ENCODE measurements around the gene EIF3M. TPM values are rescaled to one million over a fixed set of nuclear protein-coding genes. Genes with fewer than 3 reads are reported as not detected.
A peak's percentile ranks its signal among the peaks of the same experiment; 100 is the strongest.

Gene EIF3M
- total RNA-seq: 100 to 1,000 TPM; 226 to 489 (median 396) TPM

- H3K9me3 ChIP-seq: no peaks in the 10 kb centered on the region
- peak; percentile 97 to 98 for DNase-seq (ENCODE audit: low spot score in 2 of 2)
- peaks cover 2% of the 10 kb centered on the region for H3K36me3 ChIP-seq
- H3K4me3 ChIP-seq: peak within 1 kb of the TSS; percentile 80
- no peaks in the 10 kb centered on the region for H3K27me3 ChIP-seq
- TF ChIP-seq EP300 (IDR thresholded peaks at IDR 0.05): no peak
- TF ChIP-seq POLR2AphosphoS5 (IDR thresholded peaks at IDR 0.05): peak; percentile 64 to 90 (median 87)
- peak in 1 of 2 donors; percentile 58 for TF ChIP-seq POLR2A (IDR thresholded peaks at IDR 0.05)
- no peak for TF ChIP-seq CTCF (IDR thresholded peaks at IDR 0.05)
- H3K27ac ChIP-seq: peak within 1 kb of the TSS; percentile 87
- peaks cover 17% of the 10 kb centered on the region for H3K4me1 ChIP-seq
- 0% methylated on average over 6 of the region's 70 CpGs for WGBS
These were observed at the start of gene EIF3M for GRCh38 chr11:32583459-32584271. Gene EIF3M (plus strand): TSS chr11:32583831. CDS start chr11:32583888, 57 bp downstream.

GRCh38 chr11:32538804-32539203, 44.8 kb upstream of the EIF3M start:
- no peaks in the 10 kb centered on the region for H3K4me1 ChIP-seq
- no peak overlapping the region for H3K4me3 ChIP-seq
- no peak overlapping the region for H3K27ac ChIP-seq
- DNase-seq (ENCODE audit: low spot score in 2 of 2): no peak
- TF ChIP-seq EP300 (IDR thresholded peaks at IDR 0.05) (no peak), CTCF (IDR thresholded peaks at IDR 0.05) (no peak), POLR2A (IDR thresholded peaks at IDR 0.05) (no peak), POLR2AphosphoS5 (IDR thresholded peaks at IDR 0.05) (no peak)
- peaks cover 2% of the 10 kb centered on the region for H3K27me3 ChIP-seq
- no peaks in the 10 kb centered on the region for H3K36me3 ChIP-seq
- whole genome bisulfite sequencing: 79% methylated on average over 7 of the region's 7 CpGs
- no peaks in the 10 kb centered on the region for H3K9me3 ChIP-seq

GRCh38 chr11:32549611-32550187, 33.9 kb upstream of the EIF3M start:
- TF ChIP-seq CTCF (IDR thresholded peaks at IDR 0.05) (no peak), POLR2AphosphoS5 (IDR thresholded peaks at IDR 0.05) (no peak), EP300 (IDR thresholded peaks at IDR 0.05) (no peak), POLR2A (IDR thresholded peaks at IDR 0.05) (no peak)
- Histone ChIP-seq H3K36me3 (no peaks in the 10 kb centered on the region), H3K4me3 (no peak overlapping the region), H3K27ac (no peak overlapping the region), H3K4me1 (no peaks in the 10 kb centered on the region), H3K9me3 (no peaks in the 10 kb centered on the region), H3K27me3 (no peaks in the 10 kb centered on the region)
- WGBS: 4% methylated on average over 1 of the region's 1 CpG
- no peak for DNase-seq (ENCODE audit: low spot score in 2 of 2)

- no peaks in the 10 kb centered on the region for H3K27me3 ChIP-seq
- H3K27ac ChIP-seq: no peak overlapping the region
- 73% methylated on average over 4 of the region's 4 CpGs for WGBS
- TF ChIP-seq POLR2A (IDR thresholded peaks at IDR 0.05) (no peak), EP300 (IDR thresholded peaks at IDR 0.05) (no peak), POLR2AphosphoS5 (IDR thresholded peaks at IDR 0.05) (no peak), CTCF (IDR thresholded peaks at IDR 0.05) (no peak)
- H3K4me3 ChIP-seq: no peak overlapping the region
- no peaks in the 10 kb centered on the region for H3K9me3 ChIP-seq
- no peaks in the 10 kb centered on the region for H3K36me3 ChIP-seq
- no peaks in the 10 kb centered on the region for H3K4me1 ChIP-seq
- no peak for DNase-seq (ENCODE audit: low spot score in 2 of 2)
These were observed 33.4 kb upstream of the EIF3M start for GRCh38 chr11:32550207-32550606.

GRCh38 chr11:32555091-32555490, 28.5 kb upstream of the EIF3M start:
- 46% methylated on average over 4 of the region's 4 CpGs for WGBS
- H3K9me3 ChIP-seq: no peaks in the 10 kb centered on the region
- H3K36me3 ChIP-seq: no peaks in the 10 kb centered on the region
- no peaks in the 10 kb centered on the region for H3K27me3 ChIP-seq
- H3K4me3 ChIP-seq: no peak overlapping the region
- no peaks in the 10 kb centered on the region for H3K4me1 ChIP-seq
- no peak overlapping the region for H3K27ac ChIP-seq
- TF ChIP-seq POLR2AphosphoS5 (IDR thresholded peaks at IDR 0.05): no peak
- no peak for TF ChIP-seq EP300 (IDR thresholded peaks at IDR 0.05)
- no peak for TF ChIP-seq POLR2A (IDR thresholded peaks at IDR 0.05)
- no peak for DNase-seq (ENCODE audit: low spot score in 2 of 2)

Measured in suprapubic skin (tissue), 4 donors.